WI38 (cell line): Measurements from ENCODE around the gene PDCD10.

ENCODE experiments used
- H3K4me3 ChIP-seq: 2 replicates; pipeline ENCODE4 v1.5.1; 2011; ENCODE audit warnings: low read depth, mild to moderate bottlenecking, control low read depth, low read length
- CTCF ChIP-seq: IDR thresholded peaks from 2 replicates; pipeline ENCODE4 v1.5.1; 2012; ENCODE audit warnings: low read depth, mild to moderate bottlenecking, control low read depth, low read length

Gene PDCD10

GRCh38 chr3:167728176-167728575, 6.5 kb downstream of the PDCD10 start:
- TF ChIP-seq CTCF: no peak
- no peak overlapping the region for H3K4me3 ChIP-seq

GRCh38 chr3:167723872-167724271, 10.8 kb downstream of the PDCD10 start:
- H3K4me3 ChIP-seq: no peak overlapping the region
- no peak for TF ChIP-seq CTCF

GRCh38 chr3:167723025-167723512, 11.6 kb downstream of the PDCD10 start:
- TF ChIP-seq CTCF: no peak
- no peak overlapping the region for H3K4me3 ChIP-seq

- H3K4me3 ChIP-seq: no peak overlapping the region
- no peak for TF ChIP-seq CTCF
These were observed 16.1 kb downstream of the PDCD10 start for GRCh38 chr3:167718582-167718981.

GRCh38 chr3:167716920-167717319, 17.8 kb downstream of the PDCD10 start:
- no peak for TF ChIP-seq CTCF
- no peak overlapping the region for H3K4me3 ChIP-seq

GRCh38 chr3:167714871-167715270, 19.8 kb downstream of the PDCD10 start:
- no peak overlapping the region for H3K4me3 ChIP-seq
- no peak for TF ChIP-seq CTCF

- no peak for TF ChIP-seq CTCF
- no peak overlapping the region for H3K4me3 ChIP-seq
These were observed 22.2 kb downstream of the PDCD10 start for GRCh38 chr3:167712445-167712844.
